SK-N-SH (cell line): Measurements from ENCODE around the gene ASIC2.

ENCODE experiments used
- GABPA ChIP-seq: IDR thresholded peaks from 2 replicates; pipeline ENCODE4 v1.4.0; 2012; ENCODE audit warnings: low read depth, mild to moderate bottlenecking
- TF ChIP-seq, protein P1 (sequence below): fragments of 200-600 bp; sonication (generic); IDR thresholded peaks from 2 replicates; pipeline ENCODE4 v1.6.1; 2017; ENCODE audit warnings: antibody characterized with exemption, mild to moderate bottlenecking, moderate library complexity

- no peak for TF ChIP-seq GABPA
- TF ChIP-seq, protein P1, sequence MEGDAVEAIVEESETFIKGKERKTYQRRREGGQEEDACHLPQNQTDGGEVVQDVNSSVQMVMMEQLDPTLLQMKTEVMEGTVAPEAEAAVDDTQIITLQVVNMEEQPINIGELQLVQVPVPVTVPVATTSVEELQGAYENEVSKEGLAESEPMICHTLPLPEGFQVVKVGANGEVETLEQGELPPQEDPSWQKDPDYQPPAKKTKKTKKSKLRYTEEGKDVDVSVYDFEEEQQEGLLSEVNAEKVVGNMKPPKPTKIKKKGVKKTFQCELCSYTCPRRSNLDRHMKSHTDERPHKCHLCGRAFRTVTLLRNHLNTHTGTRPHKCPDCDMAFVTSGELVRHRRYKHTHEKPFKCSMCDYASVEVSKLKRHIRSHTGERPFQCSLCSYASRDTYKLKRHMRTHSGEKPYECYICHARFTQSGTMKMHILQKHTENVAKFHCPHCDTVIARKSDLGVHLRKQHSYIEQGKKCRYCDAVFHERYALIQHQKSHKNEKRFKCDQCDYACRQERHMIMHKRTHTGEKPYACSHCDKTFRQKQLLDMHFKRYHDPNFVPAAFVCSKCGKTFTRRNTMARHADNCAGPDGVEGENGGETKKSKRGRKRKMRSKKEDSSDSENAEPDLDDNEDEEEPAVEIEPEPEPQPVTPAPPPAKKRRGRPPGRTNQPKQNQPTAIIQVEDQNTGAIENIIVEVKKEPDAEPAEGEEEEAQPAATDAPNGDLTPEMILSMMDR = no peak
Measured at GRCh38 chr17:33145941-33146340, 147.2 kb downstream of the ASIC2 start.
